Sigmoid colon (tissue), 7 donors: ENCODE data around the gene MAVS. TPM values are rescaled to one million over a fixed set of nuclear protein-coding genes. Genes with fewer than 3 reads are reported as not detected.

Experiments
- DNase-seq: peaks from one replicate; pipeline ENCODE4 v3.0.0-alpha.2; 2019
- H3K27ac ChIP-seq, 4 donors: fragments of 200-600 bp; sonication (generic); one replicate each; pipeline ENCODE4 v1.5.1; 2016 to 2019; ENCODE audit warnings: mild to moderate bottlenecking in 1 of 4
- H3K27me3 ChIP-seq, 3 donors: fragments of 200-600 bp; sonication (generic); one replicate each; pipeline ENCODE4 v1.5.1; 2019; ENCODE audit warnings: mild to moderate bottlenecking in 1 of 3
- H3K36me3 ChIP-seq, 4 donors: fragments of 200-600 bp; sonication (generic); one replicate each; pipeline ENCODE4 v1.5.1; 2016 to 2019
- H3K4me1 ChIP-seq, 4 donors: fragments of 200-600 bp; sonication (generic); one replicate each; pipeline ENCODE4 v1.5.1; 2017 to 2019
- H3K4me3 ChIP-seq, 4 donors: fragments of 200-600 bp; sonication (generic); one replicate each; pipeline ENCODE4 v1.5.1; 2017 to 2019; ENCODE audit warnings: mild to moderate bottlenecking in 2 of 4, moderate library complexity in 1 of 4
- H3K9me3 ChIP-seq, 4 donors: fragments of 200-600 bp in 3 of 4; sonication (generic) in 3 of 4; one replicate each; pipeline versions ENCODE4 v1.5.1 to v1.6.1; 2013 to 2019
- EP300 ChIP-seq, 4 donors: sonication (generic); formaldehyde crosslinking; IDR thresholded peaks; one replicate each; pipeline ENCODE4 v1.6.1; 2017; ENCODE audit warnings: antibody characterized with exemption in 4 of 4
- POLR2A ChIP-seq, 2 donors: fragments of 450-650 bp; IDR thresholded peaks; one replicate each; pipeline ENCODE4 v1.6.1; 2016; ENCODE audit warnings: antibody characterized with exemption in 2 of 2, mild to moderate bottlenecking in 2 of 2, moderate library complexity in 2 of 2
- POLR2AphosphoS5 ChIP-seq, 4 donors: sonication (generic); formaldehyde crosslinking; IDR thresholded peaks; one replicate each; pipeline ENCODE4 v1.6.1; 2017; ENCODE audit warnings: antibody characterized with exemption in 4 of 4
- WGBS, 2 donors: extraction: QIAGEN DNeasy Blood & Tissue Kit; methylation state at CpG; one replicate each; pipeline ENCODE4 v1.1.7; 2013; 5-methylcytosine and 5-hydroxymethylcytosine counted together
- intact Hi-C: fragments of 100-400 bp; cut with DNase I; formaldehyde crosslinking; loops from one replicate; pipeline ENCODE4 v1.15.1; 2023
- polyA plus RNA-seq, 3 donors: library from polyadenylated mRNA; stranded (reverse); fragments of 200-250 nt; gene quantifications; one replicate each; pipeline ENCODE4 v1.2.3, GENCODE V29; 2013
- total RNA-seq, 4 donors: library from RNA; depleted of rRNA; stranded (reverse); fragments of >200 nt; gene quantifications; one replicate each; pipeline ENCODE4 v1.1.0, GENCODE V29; 2016
- TF ChIP-seq, protein P1 (sequence below), 4 experiments: fragments of 450-650 bp in 3 of 4; fragments of 200-600 bp in 1 of 4; IDR thresholded peaks; one replicate each; pipeline ENCODE4 v1.5.1; 2016 to 2019; ENCODE audit warnings: antibody characterized with exemption in 4 of 4, mild to moderate bottlenecking in 3 of 4, moderate library complexity in 2 of 4
- donor health status: healthy with polysubstance abuse.
- donor health status: Bipolar disorder and iron deficiency.
- donor health status: healthy.

The MAVS gene
- total and polyA plus RNA-seq, 7 donors, result 9.6 to 55.2 (median 18.0) TPM

- Histone ChIP-seq H3K4me3 (peak overlapping the region; percentile 88 to 98 (median 94)), H3K9me3 (no peaks in the 10 kb centered on the region), H3K27me3 (no peaks in the 10 kb centered on the region), H3K27ac (peak overlapping the region; percentile 90 to 98 (median 94)), H3K4me1 (peaks cover 0 to 25% (median 17%) of the 10 kb centered on the region in 4 donors), H3K36me3 (no peaks in the 10 kb centered on the region)
- no peak for DNase-seq
- intact Hi-C loops, result loop anchor here (10.0 kb wide), 2 partner anchors 162 to 238 kb away; partner anchors contain the start of gene ADAM33
- 0 to 1% methylated on average over 22 of the region's 22 CpGs for WGBS, 2 donors
- TF ChIP-seq POLR2AphosphoS5 (IDR thresholded peaks at IDR 0.05), result no peak
Observed at GRCh38 chr20:3846378-3846739, 275 bp upstream of the MAVS start.

- H3K9me3 ChIP-seq, result no peaks in the 10 kb centered on the region
- intact Hi-C loops, result loop anchor here (10.0 kb wide), 2 partner anchors 163 to 237 kb away; partner anchors contain the start of gene ADAM33
- TF ChIP-seq POLR2A (IDR thresholded peaks at IDR 0.05), result no peak
- TF ChIP-seq, protein P1, sequence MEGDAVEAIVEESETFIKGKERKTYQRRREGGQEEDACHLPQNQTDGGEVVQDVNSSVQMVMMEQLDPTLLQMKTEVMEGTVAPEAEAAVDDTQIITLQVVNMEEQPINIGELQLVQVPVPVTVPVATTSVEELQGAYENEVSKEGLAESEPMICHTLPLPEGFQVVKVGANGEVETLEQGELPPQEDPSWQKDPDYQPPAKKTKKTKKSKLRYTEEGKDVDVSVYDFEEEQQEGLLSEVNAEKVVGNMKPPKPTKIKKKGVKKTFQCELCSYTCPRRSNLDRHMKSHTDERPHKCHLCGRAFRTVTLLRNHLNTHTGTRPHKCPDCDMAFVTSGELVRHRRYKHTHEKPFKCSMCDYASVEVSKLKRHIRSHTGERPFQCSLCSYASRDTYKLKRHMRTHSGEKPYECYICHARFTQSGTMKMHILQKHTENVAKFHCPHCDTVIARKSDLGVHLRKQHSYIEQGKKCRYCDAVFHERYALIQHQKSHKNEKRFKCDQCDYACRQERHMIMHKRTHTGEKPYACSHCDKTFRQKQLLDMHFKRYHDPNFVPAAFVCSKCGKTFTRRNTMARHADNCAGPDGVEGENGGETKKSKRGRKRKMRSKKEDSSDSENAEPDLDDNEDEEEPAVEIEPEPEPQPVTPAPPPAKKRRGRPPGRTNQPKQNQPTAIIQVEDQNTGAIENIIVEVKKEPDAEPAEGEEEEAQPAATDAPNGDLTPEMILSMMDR (IDR thresholded peaks at IDR 0.05), result peak in 1 of 4 experiments; percentile 7
- H3K4me3 ChIP-seq, result peak overlapping the region; percentile 88 to 98 (median 94)
- no peaks in the 10 kb centered on the region for H3K27me3 ChIP-seq
- H3K27ac ChIP-seq, result peak overlapping the region; percentile 90 to 98 (median 94)
- no peak for DNase-seq
- WGBS, 2 donors, result 9 to 25% methylated on average over 8 of the region's 8 CpGs
- no peaks in the 10 kb centered on the region for H3K36me3 ChIP-seq
- peaks cover 0 to 25% (median 17%) of the 10 kb centered on the region in 4 donors for H3K4me1 ChIP-seq
Observed at GRCh38 chr20:3847429-3847940, 851 bp downstream of the MAVS start.

DNA sequence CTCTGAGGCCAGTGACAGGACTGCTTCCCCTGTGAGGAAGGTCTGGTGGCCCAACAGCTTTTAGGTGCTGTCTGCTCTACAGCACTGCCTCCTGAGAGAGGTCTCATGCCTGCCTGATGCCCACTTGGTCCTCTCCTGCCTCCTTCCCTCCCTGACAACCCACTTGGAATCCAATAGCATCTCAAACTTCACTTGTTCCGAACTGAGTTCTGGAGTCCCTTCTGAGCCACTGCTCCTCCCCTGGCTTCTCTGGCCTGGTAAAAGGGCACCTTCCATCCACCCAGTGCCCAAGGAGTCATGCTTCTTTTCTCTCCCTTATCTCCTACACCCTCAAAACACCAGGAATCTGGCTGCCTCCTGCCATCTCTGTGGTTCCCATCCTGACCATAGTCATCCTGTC is 1.9 kb downstream of the MAVS start:
- WGBS, 2 donors, result 92% methylated on average over 1 of the region's 1 CpG
- H3K4me3 ChIP-seq, result no peak overlapping the region
- H3K27me3 ChIP-seq, result no peaks in the 10 kb centered on the region
- H3K4me1 ChIP-seq, result peaks cover 0 to 25% (median 17%) of the 10 kb centered on the region in 4 donors
- no peaks in the 10 kb centered on the region for H3K9me3 ChIP-seq
- peak overlapping the region in 1 of 4 donors; percentile 15 for H3K27ac ChIP-seq
- TF ChIP-seq POLR2AphosphoS5 (IDR thresholded peaks at IDR 0.05) (no peak), POLR2A (IDR thresholded peaks at IDR 0.05) (no peak), EP300 (IDR thresholded peaks at IDR 0.05) (no peak)
- TF ChIP-seq, protein P1 (IDR thresholded peaks at IDR 0.05), result no peak
- H3K36me3 ChIP-seq, result no peaks in the 10 kb centered on the region
- intact Hi-C loops, result loop anchor here (10.0 kb wide), 2 partner anchors 164 to 236 kb away; partner anchors contain the start of gene ADAM33
- DNase-seq, result no peak

GRCh38 chr20:3854462-3854871 is 7.8 kb downstream of the MAVS start:
- Histone ChIP-seq H3K27ac (no peak overlapping the region), H3K4me1 (peaks cover 0 to 7% (median 1%) of the 10 kb centered on the region in 4 donors), H3K4me3 (no peak overlapping the region), H3K9me3 (no peaks in the 10 kb centered on the region), H3K36me3 (peaks cover 17 to 51% (median 23%) of the 10 kb centered on the region in 4 donors), H3K27me3 (no peaks in the 10 kb centered on the region)
- WGBS, 2 donors, result 66 to 82% methylated on average over 4 of the region's 4 CpGs
- TF ChIP-seq, protein P1 (IDR thresholded peaks at IDR 0.05), result no peak
- TF ChIP-seq POLR2A (IDR thresholded peaks at IDR 0.05) (no peak), POLR2AphosphoS5 (IDR thresholded peaks at IDR 0.05) (no peak), EP300 (IDR thresholded peaks at IDR 0.05) (no peak)
- intact Hi-C loops, result loop anchor here (2.0 kb wide), 1 partner anchor 68 kb away; the partner anchor contains the start of gene CENPB
- no peak for DNase-seq

DNA sequence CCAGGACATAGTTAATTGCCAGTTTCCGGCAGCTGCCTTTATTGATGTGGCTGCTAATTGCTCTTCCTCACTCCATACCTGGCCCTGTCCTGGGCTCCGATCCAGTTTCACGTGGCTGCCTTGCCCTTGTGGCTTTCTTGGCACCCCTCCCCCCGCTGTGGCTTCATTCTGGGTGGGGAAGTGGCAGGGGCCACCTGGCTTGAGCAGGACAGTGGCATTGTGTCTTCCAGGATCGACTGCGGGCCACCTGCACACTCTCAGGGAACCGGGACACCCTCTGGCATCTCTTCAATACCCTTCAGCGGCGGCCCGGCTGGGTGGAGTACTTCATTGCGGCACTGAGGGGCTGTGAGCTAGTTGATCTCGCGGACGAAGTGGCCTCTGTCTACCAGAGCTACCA is 10.8 kb downstream of the MAVS start:
- H3K27ac ChIP-seq, result no peak overlapping the region
- TF ChIP-seq EP300 (IDR thresholded peaks at IDR 0.05) (no peak), POLR2A (IDR thresholded peaks at IDR 0.05) (no peak), POLR2AphosphoS5 (IDR thresholded peaks at IDR 0.05) (no peak)
- TF ChIP-seq, protein P1 (IDR thresholded peaks at IDR 0.05), result no peak
- H3K36me3 ChIP-seq, result peaks cover 38 to 81% (median 44%) of the 10 kb centered on the region in 4 donors
- WGBS, 2 donors, result 42 to 80% methylated on average over 14 of the region's 14 CpGs
- peaks cover 0 to 7% (median 1%) of the 10 kb centered on the region in 4 donors for H3K4me1 ChIP-seq
- H3K9me3 ChIP-seq, result no peaks in the 10 kb centered on the region
- H3K4me3 ChIP-seq, result no peak overlapping the region
- intact Hi-C loops, result no loop called here
- no peak for DNase-seq
- no peaks in the 10 kb centered on the region for H3K27me3 ChIP-seq
